Stimulated activated CD4-positive, alpha-beta T cell treated with anti-CD3 and anti-CD28 coated beads, Interleukin-4, amount 100 ng/mL, for 24 hours (primary cell): Measurements from ENCODE around the gene SHLD2.
"Not testable (repeated sequence)": the region's sequence is repeated elsewhere in the genome, so short reads cannot be mapped to it uniquely, and the experiment has no call there.

Experiments
- DNase-seq: peaks from one replicate; pipeline ENCODE4 v3.0.0-alpha.2; 2020

The SHLD2 gene

GRCh38 chr10:87222789-87223188 lies 127.8 kb downstream of the SHLD2 start:
- not testable (repeated sequence) for DNase-seq

DNA sequence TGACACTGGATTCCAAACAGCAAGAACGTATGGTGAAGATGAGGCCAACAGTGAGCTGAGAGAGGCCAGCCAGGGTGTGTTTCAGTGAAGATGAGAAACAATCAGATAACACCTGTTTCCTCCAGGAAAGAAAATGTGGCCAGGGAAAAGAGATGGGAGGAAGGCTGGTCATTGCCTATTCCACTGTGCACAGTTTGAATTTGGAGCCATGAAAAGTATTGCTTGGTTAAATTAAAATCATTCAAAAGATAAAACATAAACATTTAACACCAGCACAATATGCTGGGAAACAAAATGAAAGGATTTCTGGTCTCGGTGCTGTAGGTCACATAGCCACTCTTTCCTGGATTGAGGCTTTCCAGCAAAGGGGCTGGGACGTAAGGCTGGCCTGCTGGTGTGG lies 130.1 kb downstream of the SHLD2 start, which contains the start of gene NUTM2A:
TSS of gene NUTM2A (plus strand) at position 301 of the 400 bp plus-strand sequence. CDS start 383 bp downstream, outside the sequence.
- DNase-seq = not testable (repeated sequence)

GRCh38 chr10:87228247-87228646 lies 133.2 kb downstream of the SHLD2 start:
- not testable (repeated sequence) for DNase-seq

DNA sequence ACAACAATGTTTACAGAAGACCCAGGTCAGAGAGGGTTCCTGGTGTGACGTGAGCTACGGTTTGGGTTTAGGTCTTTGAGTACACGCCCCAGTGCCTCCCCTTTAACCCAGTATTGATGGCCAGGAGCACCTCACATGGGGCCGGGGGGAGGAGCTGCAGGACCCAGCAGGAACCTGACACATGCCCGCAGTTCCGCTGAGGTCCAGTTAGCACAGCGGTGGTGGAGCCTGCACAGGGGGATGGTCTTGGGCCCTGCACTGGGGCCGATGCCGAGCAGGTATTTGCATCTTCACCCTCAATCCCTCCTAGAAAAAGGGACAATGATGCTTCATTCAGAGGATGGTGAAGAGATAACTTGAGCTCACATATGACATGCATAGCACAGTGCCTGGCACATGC lies 134.2 kb downstream of the SHLD2 start:
- DNase-seq = not testable (repeated sequence)

- not testable (repeated sequence) for DNase-seq
These were observed 139.8 kb downstream of the SHLD2 start for GRCh38 chr10:87234854-87235253.

- DNase-seq = not testable (repeated sequence)
These were observed 142.2 kb downstream of the SHLD2 start for GRCh38 chr10:87237244-87237643.

DNA sequence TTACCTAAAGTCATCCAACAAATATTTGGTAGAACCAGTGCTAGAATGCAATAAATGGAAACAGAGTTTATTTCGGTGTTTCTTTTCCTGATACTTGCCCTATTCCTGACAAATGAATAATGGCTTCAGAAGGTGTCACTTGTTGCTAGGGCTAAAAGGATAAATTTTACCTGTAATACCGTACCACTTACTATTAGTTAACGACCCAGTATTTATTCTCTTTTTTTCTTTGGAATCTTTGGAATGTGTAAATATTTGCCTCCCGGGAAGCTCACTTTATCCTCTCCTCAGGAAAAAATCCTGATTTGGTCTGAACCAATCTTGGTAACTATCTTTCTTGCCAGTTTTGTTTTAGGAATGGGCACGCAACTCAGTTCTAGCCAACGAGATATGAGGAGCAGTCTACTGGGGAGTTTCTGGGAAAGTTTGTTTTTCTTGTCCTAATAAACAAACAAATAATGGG lies 144.4 kb downstream of the SHLD2 start:
- not testable (repeated sequence) for DNase-seq
